ENCODE data around the gene LIMD2.
"Not testable (repeated sequence)": the region's sequence is repeated elsewhere in the genome, so short reads cannot be mapped to it uniquely, and the experiment has no call there.

The LIMD2 gene

GRCh38 chr17:63740464-63741142, 40.7 kb upstream of the LIMD2 start:
- H3K36me3 ChIP-seq (ENCODE audit: control insufficient read depth in 1 of 2, insufficient read depth in 2 of 2, low read depth in 1 of 2, low read length in 2 of 2): peaks cover 0 to 15% of the 10 kb centered on the region in 2 experiments
- H3K23ac ChIP-seq (ENCODE audit: low read length in 2 of 2): no peak overlapping the region
- no peak overlapping the region for H2BK12ac ChIP-seq (ENCODE audit: low read length in 2 of 2)
- H2BK5ac ChIP-seq (ENCODE audit: low read depth, low read length, poor library complexity, severe bottlenecking): no peak overlapping the region
- WGBS: 63% methylated on average over 1 of the region's 12 CpGs
- no peak overlapping the region for H4K8ac ChIP-seq (ENCODE audit: low read length)
- H3K79me1 ChIP-seq (replicated peaks; ENCODE audit: low read length, poor library complexity, severe bottlenecking): peaks cover 9% of the 10 kb centered on the region
- no peak overlapping the region for H2BK120ac ChIP-seq (ENCODE audit: low read depth, low read length)
- no peak for DNase-seq
- H4K91ac ChIP-seq (ENCODE audit: low read length): no peak overlapping the region
- H3K4ac ChIP-seq (ENCODE audit: low read depth in 1 of 2, low read length in 2 of 2): no peak overlapping the region
- H3K14ac ChIP-seq (ENCODE audit: low read length in 2 of 2): no peak overlapping the region
- no peak overlapping the region for H2AK5ac ChIP-seq (ENCODE audit: low read length, severe bottlenecking)
- peak overlapping the region; percentile 96 for H3K9ac ChIP-seq (ENCODE audit: low read length)
- peak overlapping the region; percentile 88 for H3K27ac ChIP-seq (ENCODE audit: low read length, poor library complexity, severe bottlenecking)
- peak overlapping the region; percentile 97 for H2AFZ ChIP-seq (ENCODE audit: low read depth, low read length)
- H3K4me3 ChIP-seq (ENCODE audit: insufficient read depth in 1 of 2, low read depth in 1 of 2, low read length in 2 of 2): peak overlapping the region; percentile 90
- no peak overlapping the region for H3K18ac ChIP-seq (ENCODE audit: low read depth in 1 of 2, low read length in 2 of 2)
- no peaks in the 10 kb centered on the region for H3K9me3 ChIP-seq (ENCODE audit: control insufficient read depth, low read length)
- H3K27me3 ChIP-seq (ENCODE audit: control insufficient read depth in 1 of 2, insufficient read depth in 1 of 2, low read length in 2 of 2): no peaks in the 10 kb centered on the region
- no peak overlapping the region for H2BK15ac ChIP-seq (ENCODE audit: low read depth, poor library complexity, severe bottlenecking)
- peaks cover 5% of the 10 kb centered on the region for H3K4me1 ChIP-seq (ENCODE audit: control insufficient read depth, insufficient read depth, low read depth, low read length)
- H3K4me2 ChIP-seq (ENCODE audit: low read length, poor library complexity, severe bottlenecking): peak overlapping the region; percentile 60

- no peak overlapping the region for H3K4ac ChIP-seq (ENCODE audit: low read depth in 1 of 2, low read length in 2 of 2)
- no peak overlapping the region for H2BK5ac ChIP-seq (ENCODE audit: low read depth, low read length, poor library complexity, severe bottlenecking)
- H3K9me3 ChIP-seq (ENCODE audit: control insufficient read depth, low read length): no peaks in the 10 kb centered on the region
- H2AK5ac ChIP-seq (ENCODE audit: low read length, severe bottlenecking): no peak overlapping the region
- peaks cover 21% of the 10 kb centered on the region for H3K79me1 ChIP-seq (replicated peaks; ENCODE audit: low read length, poor library complexity, severe bottlenecking)
- no peak overlapping the region for H3K27ac ChIP-seq (ENCODE audit: low read length, poor library complexity, severe bottlenecking)
- 94% methylated on average over 8 of the region's 8 CpGs for WGBS
- H2BK15ac ChIP-seq (ENCODE audit: low read depth, poor library complexity, severe bottlenecking): no peak overlapping the region
- no peak overlapping the region for H3K4me2 ChIP-seq (ENCODE audit: low read length, poor library complexity, severe bottlenecking)
- H3K36me3 ChIP-seq (ENCODE audit: control insufficient read depth in 1 of 2, insufficient read depth in 2 of 2, low read depth in 1 of 2, low read length in 2 of 2): peaks cover 5 to 11% of the 10 kb centered on the region in 2 experiments
- no peak for DNase-seq
- H3K14ac ChIP-seq (ENCODE audit: low read length in 2 of 2): no peak overlapping the region
- no peak overlapping the region for H2BK120ac ChIP-seq (ENCODE audit: low read depth, low read length)
- no peak overlapping the region for H2AFZ ChIP-seq (ENCODE audit: low read depth, low read length)
- H3K27me3 ChIP-seq (ENCODE audit: control insufficient read depth in 1 of 2, insufficient read depth in 1 of 2, low read length in 2 of 2): no peaks in the 10 kb centered on the region
- H3K4me1 ChIP-seq (ENCODE audit: control insufficient read depth, insufficient read depth, low read depth, low read length): peaks cover 5% of the 10 kb centered on the region
- no peak overlapping the region for H4K8ac ChIP-seq (ENCODE audit: low read length)
- H2BK12ac ChIP-seq (ENCODE audit: low read length in 2 of 2): no peak overlapping the region
- no peak overlapping the region for H3K9ac ChIP-seq (ENCODE audit: low read length)
- H3K4me3 ChIP-seq (ENCODE audit: insufficient read depth in 1 of 2, low read depth in 1 of 2, low read length in 2 of 2): no peak overlapping the region
- H3K18ac ChIP-seq (ENCODE audit: low read depth in 1 of 2, low read length in 2 of 2): no peak overlapping the region
- H4K91ac ChIP-seq (ENCODE audit: low read length): no peak overlapping the region
- no peak overlapping the region for H3K23ac ChIP-seq (ENCODE audit: low read length in 2 of 2)
Observed at GRCh38 chr17:63735691-63736090, 35.8 kb upstream of the LIMD2 start.

- Histone ChIP-seq H3K14ac (ENCODE audit: low read length in 2 of 2) (no peak overlapping the region), H2BK12ac (ENCODE audit: low read length in 2 of 2) (no peak overlapping the region), H3K18ac (ENCODE audit: low read depth in 1 of 2, low read length in 2 of 2) (no peak overlapping the region), H4K8ac (ENCODE audit: low read length) (no peak overlapping the region), H3K4me3 (ENCODE audit: insufficient read depth in 1 of 2, low read depth in 1 of 2, low read length in 2 of 2) (no peak overlapping the region), H4K91ac (ENCODE audit: low read length) (no peak overlapping the region), H2AFZ (ENCODE audit: low read depth, low read length) (no peak overlapping the region), H3K23ac (ENCODE audit: low read length in 2 of 2) (no peak overlapping the region), H3K9me3 (ENCODE audit: control insufficient read depth, low read length) (no peaks in the 10 kb centered on the region), H3K79me1 (replicated peaks; ENCODE audit: low read length, poor library complexity, severe bottlenecking) (peaks cover 11% of the 10 kb centered on the region), H3K4ac (ENCODE audit: low read depth in 1 of 2, low read length in 2 of 2) (no peak overlapping the region), H2BK120ac (ENCODE audit: low read depth, low read length) (no peak overlapping the region), H3K4me2 (ENCODE audit: low read length, poor library complexity, severe bottlenecking) (no peak overlapping the region), H3K27me3 (ENCODE audit: control insufficient read depth in 1 of 2, insufficient read depth in 1 of 2, low read length in 2 of 2) (no peaks in the 10 kb centered on the region), H2BK5ac (ENCODE audit: low read depth, low read length, poor library complexity, severe bottlenecking) (no peak overlapping the region), H3K27ac (ENCODE audit: low read length, poor library complexity, severe bottlenecking) (no peak overlapping the region), H2BK15ac (ENCODE audit: low read depth, poor library complexity, severe bottlenecking) (no peak overlapping the region), H3K9ac (ENCODE audit: low read length) (no peak overlapping the region), H3K36me3 (ENCODE audit: control insufficient read depth in 1 of 2, insufficient read depth in 2 of 2, low read depth in 1 of 2, low read length in 2 of 2) (peaks cover 6 to 56% of the 10 kb centered on the region in 2 experiments), H2AK5ac (ENCODE audit: low read length, severe bottlenecking) (no peak overlapping the region), H3K4me1 (ENCODE audit: control insufficient read depth, insufficient read depth, low read depth, low read length) (no peaks in the 10 kb centered on the region)
- WGBS: no CpG with 5 or more reads among the region's 2 CpGs
- no peak for DNase-seq
Observed at GRCh38 chr17:63722403-63722802, 22.5 kb upstream of the LIMD2 start.

- H2BK12ac ChIP-seq (ENCODE audit: low read length in 2 of 2); DNase-seq: not testable (repeated sequence)
- WGBS: 98% methylated on average over 5 of the region's 5 CpGs
Observed at GRCh38 chr17:63720194-63720593, 20.3 kb upstream of the LIMD2 start.

More at GRCh38 chr17:63720194-63720593, 20.3 kb upstream of the LIMD2 start:
- not testable (repeated sequence) for H2BK5ac ChIP-seq (ENCODE audit: low read depth, low read length, poor library complexity, severe bottlenecking); H4K8ac ChIP-seq (ENCODE audit: low read length); H3K4ac ChIP-seq (ENCODE audit: low read depth in 1 of 2, low read length in 2 of 2); H3K27ac ChIP-seq (ENCODE audit: low read length, poor library complexity, severe bottlenecking); H3K9ac ChIP-seq (ENCODE audit: low read length); H2AFZ ChIP-seq (ENCODE audit: low read depth, low read length); H2BK15ac ChIP-seq (ENCODE audit: low read depth, poor library complexity, severe bottlenecking); H3K4me1 ChIP-seq (ENCODE audit: control insufficient read depth, insufficient read depth, low read depth, low read length); H3K4me2 ChIP-seq (ENCODE audit: low read length, poor library complexity, severe bottlenecking); H2AK5ac ChIP-seq (ENCODE audit: low read length, severe bottlenecking); H3K14ac ChIP-seq (ENCODE audit: low read length in 2 of 2); H3K23ac ChIP-seq (ENCODE audit: low read length in 2 of 2); H3K4me3 ChIP-seq (ENCODE audit: insufficient read depth in 1 of 2, low read depth in 1 of 2, low read length in 2 of 2); H4K91ac ChIP-seq (ENCODE audit: low read length); H3K9me3 ChIP-seq (ENCODE audit: control insufficient read depth, low read length); H3K18ac ChIP-seq (ENCODE audit: low read depth in 1 of 2, low read length in 2 of 2); H2BK120ac ChIP-seq (ENCODE audit: low read depth, low read length); H3K27me3 ChIP-seq (ENCODE audit: control insufficient read depth in 1 of 2, insufficient read depth in 1 of 2, low read length in 2 of 2)
- Histone ChIP-seq H3K36me3 (ENCODE audit: control insufficient read depth in 1 of 2, insufficient read depth in 2 of 2, low read depth in 1 of 2, low read length in 2 of 2) (peaks cover 3 to 50% of the 10 kb centered on the region in 2 experiments), H3K79me1 (replicated peaks; ENCODE audit: low read length, poor library complexity, severe bottlenecking) (peaks cover 11% of the 10 kb centered on the region)
